ENCODE measurements around the gene CLEC14A. TPM values are rescaled to one million over a fixed set of nuclear protein-coding genes. Genes with fewer than 3 reads are reported as not detected.

The CLEC14A gene
- total RNA-seq, 2 donors from 2014 or later: not detected

- Mint-ChIP-seq H3K4me1 (peaks cover 6% of the 10 kb centered on the region), H3K36me3 (ENCODE audit: low read depth) (peaks cover 5% of the 10 kb centered on the region), H3K4me3 (no peak overlapping the region), H3K27ac (no peak overlapping the region), H3K9me3 (peaks cover 4% of the 10 kb centered on the region), H3K27me3 (peaks cover 36% of the 10 kb centered on the region)
- ATAC-seq (replicated peaks): no peak
Measured at GRCh38 chr14:38205119-38205813, 50.6 kb downstream of the CLEC14A start.

GRCh38 chr14:38204719-38205115, 51.2 kb downstream of the CLEC14A start:
- peaks cover 5% of the 10 kb centered on the region for H3K36me3 Mint-ChIP-seq (ENCODE audit: low read depth)
- H3K4me1 Mint-ChIP-seq: peaks cover 6% of the 10 kb centered on the region
- ATAC-seq (replicated peaks): no peak
- H3K27ac Mint-ChIP-seq: no peak overlapping the region
- H3K4me3 Mint-ChIP-seq: no peak overlapping the region
- H3K9me3 Mint-ChIP-seq: peaks cover 4% of the 10 kb centered on the region
- H3K27me3 Mint-ChIP-seq: peaks cover 31% of the 10 kb centered on the region

Other genes starting within 250 kb of the CLEC14A start
- not detected for gene SSTR1, start 48.2 kb downstream of the CLEC14A start, total RNA-seq

Data from activated T-helper 17 cell treated with anti-CD3 and anti-CD28 coated beads, Interleukin-2, amount 50 U/mL, for 72 hours (primary cell).